Measurements from ENCODE around the gene TRIM73.
"Not testable (repeated sequence)": the region's sequence is repeated elsewhere in the genome, so short reads cannot be mapped to it uniquely, and the experiment has no call there.

DNA sequence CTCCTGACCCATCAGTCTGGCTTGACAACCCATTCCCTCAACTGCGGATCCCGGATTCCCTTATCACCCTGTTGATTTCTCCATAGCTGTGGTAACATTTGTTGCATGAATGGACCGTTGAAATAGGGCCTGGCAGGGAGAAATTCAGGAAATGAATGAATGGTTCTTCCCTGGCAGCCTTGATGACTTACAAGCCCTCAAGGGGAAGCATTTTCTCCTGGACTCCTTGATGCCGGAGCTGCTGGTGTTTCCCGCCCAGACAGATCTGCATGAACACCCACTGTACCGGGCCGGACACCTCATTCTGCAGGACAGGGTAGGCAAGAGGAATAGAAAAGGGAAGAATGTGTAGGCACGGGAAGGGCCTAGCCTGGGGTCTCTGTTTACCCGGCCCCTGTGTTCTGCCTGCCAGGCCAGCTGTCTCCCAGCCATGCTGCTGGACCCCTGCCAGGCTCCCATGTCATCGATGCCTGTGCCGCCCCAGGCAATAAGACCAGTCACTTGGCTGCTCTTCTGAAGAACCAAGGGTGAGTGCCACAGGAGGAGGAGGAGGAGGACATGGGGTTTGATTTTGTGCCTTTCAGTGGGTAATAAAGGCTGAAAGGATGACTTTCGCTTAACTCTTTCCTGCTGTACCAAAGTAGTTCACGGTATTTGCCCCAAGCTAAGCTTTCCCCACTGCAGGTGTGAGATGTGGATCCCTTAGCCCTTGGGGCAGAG, 19.4 kb downstream of the TRIM73 start:
- TF ChIP-seq, protein P1, sequence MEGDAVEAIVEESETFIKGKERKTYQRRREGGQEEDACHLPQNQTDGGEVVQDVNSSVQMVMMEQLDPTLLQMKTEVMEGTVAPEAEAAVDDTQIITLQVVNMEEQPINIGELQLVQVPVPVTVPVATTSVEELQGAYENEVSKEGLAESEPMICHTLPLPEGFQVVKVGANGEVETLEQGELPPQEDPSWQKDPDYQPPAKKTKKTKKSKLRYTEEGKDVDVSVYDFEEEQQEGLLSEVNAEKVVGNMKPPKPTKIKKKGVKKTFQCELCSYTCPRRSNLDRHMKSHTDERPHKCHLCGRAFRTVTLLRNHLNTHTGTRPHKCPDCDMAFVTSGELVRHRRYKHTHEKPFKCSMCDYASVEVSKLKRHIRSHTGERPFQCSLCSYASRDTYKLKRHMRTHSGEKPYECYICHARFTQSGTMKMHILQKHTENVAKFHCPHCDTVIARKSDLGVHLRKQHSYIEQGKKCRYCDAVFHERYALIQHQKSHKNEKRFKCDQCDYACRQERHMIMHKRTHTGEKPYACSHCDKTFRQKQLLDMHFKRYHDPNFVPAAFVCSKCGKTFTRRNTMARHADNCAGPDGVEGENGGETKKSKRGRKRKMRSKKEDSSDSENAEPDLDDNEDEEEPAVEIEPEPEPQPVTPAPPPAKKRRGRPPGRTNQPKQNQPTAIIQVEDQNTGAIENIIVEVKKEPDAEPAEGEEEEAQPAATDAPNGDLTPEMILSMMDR (conservative IDR thresholded peaks at IDR 0.05; ENCODE audit: low read depth, low read length), result not testable (repeated sequence)
- TF ChIP-seq EZH2 (IDR thresholded peaks at IDR 0.05; ENCODE audit: low read length, unreplicated experiment), result not testable (repeated sequence)

Data from PC-3 (cell line).